Mammary epithelial cell (primary cell): ENCODE measurements around the gene PCSK5.

Experiments
- CTCF ChIP-seq, 2 donors: IDR thresholded peaks in 1 of 2; conservative IDR thresholded peaks in 1 of 2; 2 replicates each; pipeline ENCODE4 v1.5.1; 2011 to 2012; ENCODE audit warnings: inconsistent platforms in 2 of 2, low read length in 2 of 2, mild to moderate bottlenecking in 2 of 2, control low read depth in 1 of 2, low read depth in 1 of 2; ENCODE audit not compliant: insufficient read depth in 1 of 2; ENCODE audit errors: extremely low read depth in 1 of 2
- EZH2 ChIP-seq: IDR thresholded peaks from 2 replicates; pipeline ENCODE4 v1.6.1; 2012; ENCODE audit warnings: low read length, inconsistent platforms, borderline replicate concordance

DNA sequence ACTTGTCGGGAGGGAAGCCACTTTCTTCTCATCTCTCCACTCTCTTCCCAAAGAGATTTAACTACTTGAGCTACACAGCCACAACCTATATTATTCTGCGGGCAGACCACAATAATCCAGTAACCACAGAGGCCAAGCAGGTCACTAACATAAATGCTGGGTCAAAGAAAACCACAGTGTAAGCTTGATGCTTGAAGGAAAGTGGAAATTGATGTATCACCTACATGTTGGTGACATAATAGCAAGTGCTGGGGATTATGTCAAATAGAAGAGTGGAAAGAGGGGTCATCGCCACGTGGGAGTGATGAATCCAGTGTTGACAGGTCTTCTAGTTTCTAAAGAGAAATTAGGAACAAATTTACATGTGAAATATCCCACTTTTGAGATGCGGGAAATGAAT lies 462.8 kb downstream of the PCSK5 start:
- TF ChIP-seq CTCF (conservative IDR thresholded peaks at IDR 0.05 in 1 of 2, IDR thresholded peaks at IDR 0.05 in 1 of 2; ENCODE audit: extremely low read depth in 1 of 2, insufficient read depth in 1 of 2, low read depth in 1 of 2, low read length in 2 of 2) (no peak), EZH2 (no peak)
